Cardiac muscle cell (in vitro differentiated cells and primary cell): Measurements from ENCODE around the gene COPS7A. TPM values are rescaled to one million over a fixed set of nuclear protein-coding genes. Genes with fewer than 3 reads are reported as not detected.
"Not testable (repeated sequence)": the region's sequence is repeated elsewhere in the genome, so short reads cannot be mapped to it uniquely, and the experiment has no call there.

Source experiments
- DNase-seq, 2 donors: peaks; one replicate each; pipeline versions ENCODE4 v3.0.0 to v3.0.0-alpha.2; 2010 to 2017; ENCODE audit warnings: low read depth in 1 of 2, low spot score in 1 of 2
- H3K27ac ChIP-seq: fragments of 200-600 bp; sonication (generic); 2 replicates; pipeline ENCODE4 v1.5.1; 2016
- H3K27me3 ChIP-seq: fragments of 200-600 bp; sonication (generic); 2 replicates; pipeline ENCODE4 v1.6.0; 2016; ENCODE audit warnings: control low read depth
- H3K36me3 ChIP-seq: fragments of 200-600 bp; sonication (generic); 2 replicates; pipeline ENCODE4 v1.5.1; 2016; ENCODE audit warnings: control low read depth
- H3K4me1 ChIP-seq: fragments of 200-600 bp; sonication (generic); 2 replicates; pipeline ENCODE4 v1.8.1; 2017; ENCODE audit warnings: low read depth, mild to moderate bottlenecking, mixed run types
- H3K4me3 ChIP-seq: fragments of 200-600 bp; sonication (generic); 2 replicates; pipeline ENCODE4 v1.5.1; 2016; ENCODE audit warnings: mild to moderate bottlenecking
- H3K9me3 ChIP-seq: fragments of 200-600 bp; sonication (generic); 2 replicates; pipeline ENCODE4 v1.5.1; 2017; ENCODE audit warnings: low read depth, mild to moderate bottlenecking, control low read depth
- polyA plus RNA-seq: library from polyadenylated mRNA; unstranded; fragments of >200 nt; fragmentation: Nextera tagmentation; extraction: Ambion mirVana; gene quantifications from 2 replicates; pipeline ENCODE4 v1.2.1, GENCODE V29; 2016
- total RNA-seq: library from RNA; depleted of rRNA; stranded (reverse); fragments of >200 nt; gene quantifications from 2 replicates; pipeline ENCODE4 v1.2.3, GENCODE V29; 2016
- TF ChIP-seq, protein P1 (sequence below): IDR thresholded peaks from 2 replicates; pipeline ENCODE4 v1.5.1; 2012; ENCODE audit warnings: low read depth, mild to moderate bottlenecking, low read length

Gene COPS7A
- total and polyA plus RNA-seq, 2 experiments from 2014 or later: 71.0 to 108 TPM

DNA sequence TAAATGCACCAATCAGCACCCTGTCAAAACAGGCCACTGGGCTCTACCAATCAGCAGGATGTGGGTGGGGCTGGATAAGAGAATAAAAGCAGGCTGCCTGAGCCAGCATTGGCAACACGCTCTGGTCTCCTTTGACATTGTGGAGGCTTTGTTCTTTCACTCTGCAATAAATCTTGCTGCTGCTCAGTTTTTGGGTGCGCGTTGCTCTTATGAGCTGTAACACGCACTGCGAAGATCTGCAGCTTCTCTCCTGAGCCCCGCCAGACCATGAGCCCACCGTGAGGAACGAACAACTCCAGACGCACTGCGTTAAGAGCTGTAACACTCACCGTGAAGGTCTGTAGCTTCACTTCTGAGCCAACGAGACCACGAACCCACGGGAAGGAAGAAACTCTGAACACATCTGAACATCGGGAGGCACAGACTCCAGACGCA lies 14.9 kb upstream of the COPS7A start:
- Histone ChIP-seq H3K27me3 (no peaks in the 10 kb centered on the region), H3K27ac (no peak overlapping the region), H3K4me3 (no peak overlapping the region), H3K4me1 (no peaks in the 10 kb centered on the region), H3K9me3 (no peaks in the 10 kb centered on the region), H3K36me3 (no peaks in the 10 kb centered on the region)
- TF ChIP-seq, protein P1, sequence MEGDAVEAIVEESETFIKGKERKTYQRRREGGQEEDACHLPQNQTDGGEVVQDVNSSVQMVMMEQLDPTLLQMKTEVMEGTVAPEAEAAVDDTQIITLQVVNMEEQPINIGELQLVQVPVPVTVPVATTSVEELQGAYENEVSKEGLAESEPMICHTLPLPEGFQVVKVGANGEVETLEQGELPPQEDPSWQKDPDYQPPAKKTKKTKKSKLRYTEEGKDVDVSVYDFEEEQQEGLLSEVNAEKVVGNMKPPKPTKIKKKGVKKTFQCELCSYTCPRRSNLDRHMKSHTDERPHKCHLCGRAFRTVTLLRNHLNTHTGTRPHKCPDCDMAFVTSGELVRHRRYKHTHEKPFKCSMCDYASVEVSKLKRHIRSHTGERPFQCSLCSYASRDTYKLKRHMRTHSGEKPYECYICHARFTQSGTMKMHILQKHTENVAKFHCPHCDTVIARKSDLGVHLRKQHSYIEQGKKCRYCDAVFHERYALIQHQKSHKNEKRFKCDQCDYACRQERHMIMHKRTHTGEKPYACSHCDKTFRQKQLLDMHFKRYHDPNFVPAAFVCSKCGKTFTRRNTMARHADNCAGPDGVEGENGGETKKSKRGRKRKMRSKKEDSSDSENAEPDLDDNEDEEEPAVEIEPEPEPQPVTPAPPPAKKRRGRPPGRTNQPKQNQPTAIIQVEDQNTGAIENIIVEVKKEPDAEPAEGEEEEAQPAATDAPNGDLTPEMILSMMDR: no peak
- DNase-seq: no peak

DNA sequence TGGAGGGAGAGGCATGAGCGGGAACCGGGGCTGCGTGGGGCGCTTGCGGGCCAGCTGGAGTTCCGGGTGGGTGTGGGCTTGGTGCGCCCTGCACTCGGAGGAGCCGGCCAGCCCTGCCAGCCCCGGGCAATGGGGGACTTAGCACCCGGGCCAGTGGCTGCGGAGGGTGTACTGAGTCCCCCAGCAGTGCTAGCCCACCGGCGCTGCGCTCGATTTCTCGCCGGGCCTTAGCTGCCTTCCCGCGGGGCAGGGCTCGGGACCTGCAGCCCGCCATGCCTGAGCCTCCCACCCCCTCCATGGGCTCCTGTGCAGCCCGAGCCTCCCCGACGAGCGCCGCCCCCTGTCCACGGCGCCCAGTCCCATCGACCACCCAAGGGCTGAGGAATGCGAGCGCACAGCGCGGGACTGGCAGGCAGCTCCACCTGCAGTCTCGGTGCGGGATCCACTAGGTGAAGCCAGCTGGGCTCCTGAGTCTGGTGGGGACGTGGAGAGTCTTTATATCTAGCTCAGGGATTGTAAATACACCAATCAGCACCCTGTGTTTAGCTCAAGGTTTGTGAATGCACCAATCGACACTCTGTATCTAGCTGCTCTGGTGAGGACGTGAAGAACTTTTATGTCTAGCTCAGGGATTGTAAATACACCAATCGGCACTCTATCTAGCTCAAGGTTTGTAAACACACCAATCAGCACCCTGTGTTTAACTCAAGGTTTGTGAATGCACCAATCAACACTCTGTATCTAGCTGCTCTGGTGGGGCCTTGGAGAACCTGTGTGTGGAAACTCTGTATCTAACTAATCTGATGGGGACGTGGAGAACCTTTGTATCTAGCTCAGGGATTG lies 7.6 kb upstream of the COPS7A start:
- not testable (repeated sequence) for H3K36me3 ChIP-seq, H3K4me3 ChIP-seq, H3K4me1 ChIP-seq, DNase-seq, H3K9me3 ChIP-seq, H3K27ac ChIP-seq, H3K27me3 ChIP-seq

DNA sequence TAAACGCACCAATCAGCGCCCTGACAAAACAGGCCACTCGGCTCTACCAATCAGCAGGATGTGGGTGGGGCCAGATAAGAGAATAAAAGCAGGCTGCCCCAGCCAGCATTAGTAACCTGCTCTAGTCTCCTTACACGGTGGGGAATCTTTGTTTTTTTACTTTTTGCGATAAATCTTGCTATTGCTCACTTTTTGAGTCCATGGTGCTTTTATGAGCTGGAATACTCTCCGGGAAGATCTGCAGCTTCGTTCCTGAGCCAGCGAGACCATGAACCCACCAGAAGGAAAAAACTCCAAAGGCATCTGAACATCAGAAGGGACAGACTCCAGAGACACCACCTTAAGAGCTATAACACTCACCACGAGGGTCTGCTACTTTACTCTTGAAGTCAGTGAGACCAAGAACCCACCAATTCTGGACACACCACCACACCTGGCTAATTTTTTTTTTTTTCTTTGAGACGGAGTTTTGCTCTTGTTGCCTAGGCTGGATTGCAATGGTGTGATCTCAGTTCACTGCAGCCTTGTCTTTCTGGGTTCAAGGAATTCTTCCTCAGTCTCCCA lies 6.9 kb upstream of the COPS7A start:
- Histone ChIP-seq H3K36me3 (no peaks in the 10 kb centered on the region), H3K27me3 (no peaks in the 10 kb centered on the region), H3K9me3 (no peaks in the 10 kb centered on the region), H3K4me3 (no peak overlapping the region), H3K27ac (no peak overlapping the region), H3K4me1 (no peaks in the 10 kb centered on the region)
- TF ChIP-seq, protein P1: no peak
- DNase-seq: no peak

DNA sequence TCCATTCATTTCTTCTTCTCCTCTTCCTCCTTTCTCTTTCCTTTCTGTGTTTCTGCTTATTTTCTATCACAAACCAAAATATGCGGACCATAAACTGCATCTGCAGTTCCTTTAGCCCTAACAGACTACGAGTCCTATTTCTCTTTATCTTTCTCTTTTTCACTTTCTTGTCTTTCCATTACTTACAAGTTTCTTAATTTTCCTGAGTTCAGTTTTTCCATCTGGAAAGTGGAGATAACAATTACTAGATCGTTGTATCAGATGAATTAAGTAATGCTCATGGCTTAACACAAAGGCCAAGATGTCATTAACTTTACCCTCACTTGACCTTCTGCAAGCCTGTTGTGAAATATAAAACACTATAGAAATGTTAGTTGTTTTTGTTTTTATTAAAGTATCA lies 983 bp upstream of the COPS7A start:
- Histone ChIP-seq H3K27ac (no peak overlapping the region), H3K9me3 (no peaks in the 10 kb centered on the region), H3K4me3 (no peak overlapping the region), H3K4me1 (peaks cover 6% of the 10 kb centered on the region), H3K27me3 (no peaks in the 10 kb centered on the region), H3K36me3 (peaks cover 2% of the 10 kb centered on the region)
- TF ChIP-seq, protein P1: no peak
- no peak for DNase-seq

DNA sequence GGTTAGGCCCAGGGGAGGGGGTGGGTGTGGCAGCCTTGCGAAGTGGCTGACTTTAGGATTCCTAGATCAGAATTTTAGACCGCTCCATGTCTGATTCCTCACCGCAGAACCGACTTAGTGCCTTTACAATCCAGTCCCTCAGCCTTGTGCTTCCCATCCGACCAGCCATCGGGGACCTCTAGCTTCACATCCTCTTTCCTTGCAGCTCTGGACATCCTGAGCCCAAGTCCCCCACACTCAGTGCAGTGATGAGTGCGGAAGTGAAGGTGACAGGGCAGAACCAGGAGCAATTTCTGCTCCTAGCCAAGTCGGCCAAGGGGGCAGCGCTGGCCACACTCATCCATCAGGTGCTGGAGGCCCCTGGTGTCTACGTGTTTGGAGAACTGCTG lies 557 bp downstream of the COPS7A start:
- H3K4me3 ChIP-seq: peak overlapping the region; percentile 33
- peaks cover 2% of the 10 kb centered on the region for H3K36me3 ChIP-seq
- H3K27ac ChIP-seq: peak overlapping the region; percentile 79
- H3K4me1 ChIP-seq: peaks cover 6% of the 10 kb centered on the region
- no peak for DNase-seq
- H3K9me3 ChIP-seq: no peaks in the 10 kb centered on the region
- H3K27me3 ChIP-seq: no peaks in the 10 kb centered on the region
- TF ChIP-seq, protein P1: no peak

DNA sequence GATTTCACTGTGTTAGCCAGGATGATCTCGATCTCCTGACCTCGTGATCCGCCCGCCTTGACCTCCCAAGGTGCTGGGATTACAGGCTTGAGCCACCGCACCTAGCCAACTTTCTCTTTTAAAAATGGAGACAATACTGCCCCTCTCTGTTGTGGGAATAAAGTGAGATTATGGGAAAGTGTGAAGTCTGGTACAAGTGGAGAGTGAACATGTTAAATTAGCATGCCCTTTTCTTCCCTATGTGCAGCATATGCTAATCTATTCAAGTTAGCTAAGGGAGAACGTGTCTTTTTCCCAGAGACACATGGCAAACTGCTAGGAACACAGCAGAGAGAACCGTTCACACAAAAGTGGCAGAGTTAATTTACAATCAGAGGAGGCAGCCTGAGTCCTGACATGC lies 1.5 kb downstream of the COPS7A start:
- Histone ChIP-seq H3K27ac (no peak overlapping the region), H3K4me3 (no peak overlapping the region), H3K9me3 (no peaks in the 10 kb centered on the region), H3K36me3 (peaks cover 5% of the 10 kb centered on the region), H3K4me1 (peaks cover 6% of the 10 kb centered on the region), H3K27me3 (no peaks in the 10 kb centered on the region)
- TF ChIP-seq, protein P1: no peak
- no peak for DNase-seq
